Stimulated activated naive B cell treated with anti-CD40 and anti-IgM and Interleukin-4, amounts not matched to agents 10 μg/mL and 1 μg/mL and 100 μg/mL, for 72 hours (primary cell): ENCODE measurements around the gene C19orf38.

Source experiments
- ATAC-seq, 2 donors: fragments of 150-1000 bp; cut with Tn5 transposase; replicated peaks; 2 replicates each; pipeline ENCODE4 v1.10.0; 2021; ENCODE audit warnings: moderate library complexity in 1 of 2
- DNase-seq: peaks from one replicate; pipeline ENCODE4 v3.0.0; 2021
- H3K27ac Mint-ChIP-seq: one replicate; pipeline ENCODE4 v1.8.0; 2022; ENCODE audit warnings: mild to moderate bottlenecking, mixed read lengths
- H3K27me3 Mint-ChIP-seq, 2 donors: one replicate each; pipeline ENCODE4 v1.8.0; 2022; ENCODE audit warnings: mixed read lengths in 2 of 2
- H3K36me3 Mint-ChIP-seq, 2 donors: one replicate each; pipeline ENCODE4 v1.8.0; 2022; ENCODE audit warnings: mixed read lengths in 2 of 2, mild to moderate bottlenecking in 1 of 2
- H3K4me1 Mint-ChIP-seq, 2 donors: one replicate each; pipeline ENCODE4 v1.8.0; 2022; ENCODE audit warnings: mixed read lengths in 2 of 2, mild to moderate bottlenecking in 1 of 2
- H3K4me3 Mint-ChIP-seq, 2 donors: one replicate each; pipeline ENCODE4 v1.8.0; 2022; ENCODE audit warnings: mild to moderate bottlenecking in 2 of 2, mixed read lengths in 2 of 2, moderate library complexity in 1 of 2
- H3K9me3 Mint-ChIP-seq, 2 donors: one replicate each; pipeline ENCODE4 v1.8.0; 2022; ENCODE audit warnings: mixed read lengths in 2 of 2, mild to moderate bottlenecking in 1 of 2

Gene C19orf38

GRCh38 chr19:10848230-10848856, at the start of gene C19orf38:
Gene C19orf38 (plus strand): TSS chr19:10848415. CDS start chr19:10848509, 94 bp downstream.
- Mint-ChIP-seq H3K36me3 (peaks cover 6 to 7% of the 10 kb centered on the region in 2 donors), H3K4me1 (peaks cover 8 to 9% of the 10 kb centered on the region in 2 donors), H3K9me3 (peaks cover 5% of the 10 kb centered on the region in 2 donors), H3K4me3 (peak within 1 kb of the TSS; percentile 54 to 62), H3K27me3 (peaks cover 8 to 18% of the 10 kb centered on the region in 2 donors), H3K27ac (peak within 1 kb of the TSS; percentile 20)
- no peak for DNase-seq
- ATAC-seq = peak; percentile 81 to 91

GRCh38 chr19:10800488-10800887, 47.7 kb upstream of the C19orf38 start:
- Mint-ChIP-seq H3K27me3 (no peaks in the 10 kb centered on the region), H3K27ac (no peak overlapping the region), H3K9me3 (no peaks in the 10 kb centered on the region), H3K36me3 (peaks cover 37 to 67% of the 10 kb centered on the region in 2 donors), H3K4me1 (peaks cover 14 to 18% of the 10 kb centered on the region in 2 donors), H3K4me3 (no peak overlapping the region)
- DNase-seq (no peak), ATAC-seq (no peak)

- DNase-seq (no peak), ATAC-seq (no peak)
- Mint-ChIP-seq H3K4me1 (peaks cover 10 to 11% of the 10 kb centered on the region in 2 donors), H3K4me3 (no peak overlapping the region), H3K36me3 (peaks cover 33 to 67% of the 10 kb centered on the region in 2 donors), H3K27me3 (no peaks in the 10 kb centered on the region), H3K27ac (no peak overlapping the region), H3K9me3 (no peaks in the 10 kb centered on the region)
These were observed 45.7 kb upstream of the C19orf38 start for GRCh38 chr19:10802479-10802878.

- peaks cover 3% of the 10 kb centered on the region in 2 donors for H3K4me1 Mint-ChIP-seq
- H3K27me3 Mint-ChIP-seq = no peaks in the 10 kb centered on the region
- H3K9me3 Mint-ChIP-seq = no peaks in the 10 kb centered on the region
- ATAC-seq = no peak
- peaks cover 30 to 60% of the 10 kb centered on the region in 2 donors for H3K36me3 Mint-ChIP-seq
- H3K4me3 Mint-ChIP-seq = no peak overlapping the region
- H3K27ac Mint-ChIP-seq = no peak overlapping the region
- DNase-seq = no peak
These were observed 45.0 kb upstream of the C19orf38 start for GRCh38 chr19:10803252-10803651.

GRCh38 chr19:10805065-10805757, 43.0 kb upstream of the C19orf38 start:
- ATAC-seq = no peak
- H3K27me3 Mint-ChIP-seq = no peaks in the 10 kb centered on the region
- peaks cover 7 to 8% of the 10 kb centered on the region in 2 donors for H3K4me1 Mint-ChIP-seq
- peaks cover 39 to 63% of the 10 kb centered on the region in 2 donors for H3K36me3 Mint-ChIP-seq
- peak overlapping the region; percentile 78 for H3K27ac Mint-ChIP-seq
- no peak for DNase-seq
- no peak overlapping the region for H3K4me3 Mint-ChIP-seq
- H3K9me3 Mint-ChIP-seq = no peaks in the 10 kb centered on the region

- H3K27ac Mint-ChIP-seq = no peak overlapping the region
- no peak overlapping the region for H3K4me3 Mint-ChIP-seq
- H3K36me3 Mint-ChIP-seq = peaks cover 38 to 63% of the 10 kb centered on the region in 2 donors
- DNase-seq (no peak), ATAC-seq (no peak)
- H3K4me1 Mint-ChIP-seq = peaks cover 7 to 8% of the 10 kb centered on the region in 2 donors
- no peaks in the 10 kb centered on the region for H3K27me3 Mint-ChIP-seq
- H3K9me3 Mint-ChIP-seq = no peaks in the 10 kb centered on the region
These were observed 42.4 kb upstream of the C19orf38 start for GRCh38 chr19:10805758-10806247.

GRCh38 chr19:10808937-10809649, 39.1 kb upstream of the C19orf38 start:
- H3K36me3 Mint-ChIP-seq = peaks cover 42 to 57% of the 10 kb centered on the region in 2 donors
- ATAC-seq (no peak), DNase-seq (no peak)
- H3K9me3 Mint-ChIP-seq = no peaks in the 10 kb centered on the region
- no peaks in the 10 kb centered on the region for H3K27me3 Mint-ChIP-seq
- H3K4me3 Mint-ChIP-seq = no peak overlapping the region
- H3K4me1 Mint-ChIP-seq = peaks cover 8 to 9% of the 10 kb centered on the region in 2 donors
- H3K27ac Mint-ChIP-seq = peak overlapping the region; percentile 72

- Mint-ChIP-seq H3K27me3 (no peaks in the 10 kb centered on the region), H3K9me3 (no peaks in the 10 kb centered on the region), H3K4me1 (peaks cover 8 to 9% of the 10 kb centered on the region in 2 donors), H3K36me3 (peaks cover 43 to 56% of the 10 kb centered on the region in 2 donors), H3K4me3 (no peak overlapping the region), H3K27ac (peak overlapping the region; percentile 72)
- ATAC-seq (no peak), DNase-seq (no peak)
These were observed 38.4 kb upstream of the C19orf38 start for GRCh38 chr19:10809651-10810285.

- Mint-ChIP-seq H3K27ac (no peak overlapping the region), H3K4me3 (no peak overlapping the region), H3K27me3 (no peaks in the 10 kb centered on the region), H3K9me3 (no peaks in the 10 kb centered on the region), H3K36me3 (peaks cover 39 to 52% of the 10 kb centered on the region in 2 donors), H3K4me1 (peaks cover 8 to 9% of the 10 kb centered on the region in 2 donors)
- DNase-seq (no peak), ATAC-seq (no peak)
These were observed 36.7 kb upstream of the C19orf38 start for GRCh38 chr19:10811391-10812111.

GRCh38 chr19:10812196-10812595, 36.0 kb upstream of the C19orf38 start:
- H3K27me3 Mint-ChIP-seq = no peaks in the 10 kb centered on the region
- no peak overlapping the region for H3K4me3 Mint-ChIP-seq
- no peak overlapping the region for H3K27ac Mint-ChIP-seq
- H3K4me1 Mint-ChIP-seq = peaks cover 8 to 9% of the 10 kb centered on the region in 2 donors
- H3K9me3 Mint-ChIP-seq = no peaks in the 10 kb centered on the region
- no peak for DNase-seq
- no peak for ATAC-seq
- peaks cover 39 to 55% of the 10 kb centered on the region in 2 donors for H3K36me3 Mint-ChIP-seq

- H3K4me3 Mint-ChIP-seq = no peak overlapping the region
- peak overlapping the region; percentile 90 for H3K27ac Mint-ChIP-seq
- no peak for DNase-seq
- no peaks in the 10 kb centered on the region for H3K9me3 Mint-ChIP-seq
- peak in 1 of 2 donors; percentile 36 for ATAC-seq
- H3K27me3 Mint-ChIP-seq = no peaks in the 10 kb centered on the region
- H3K36me3 Mint-ChIP-seq = peaks cover 40 to 59% of the 10 kb centered on the region in 2 donors
- peaks cover 8 to 9% of the 10 kb centered on the region in 2 donors for H3K4me1 Mint-ChIP-seq
These were observed 35.3 kb upstream of the C19orf38 start for GRCh38 chr19:10812902-10813404.

GRCh38 chr19:10815007-10815536, 33.1 kb upstream of the C19orf38 start:
- no peak overlapping the region for H3K27ac Mint-ChIP-seq
- H3K9me3 Mint-ChIP-seq = no peaks in the 10 kb centered on the region
- H3K4me1 Mint-ChIP-seq = peaks cover 0 to 4% of the 10 kb centered on the region in 2 donors
- ATAC-seq (no peak), DNase-seq (no peak)
- peaks cover 40 to 53% of the 10 kb centered on the region in 2 donors for H3K36me3 Mint-ChIP-seq
- no peak overlapping the region for H3K4me3 Mint-ChIP-seq
- H3K27me3 Mint-ChIP-seq = no peaks in the 10 kb centered on the region

GRCh38 chr19:10815969-10816644, 32.1 kb upstream of the C19orf38 start:
- Mint-ChIP-seq H3K27me3 (no peaks in the 10 kb centered on the region), H3K27ac (peak overlapping the region; percentile 47), H3K4me3 (no peak overlapping the region), H3K4me1 (peaks cover 0 to 4% of the 10 kb centered on the region in 2 donors), H3K9me3 (no peaks in the 10 kb centered on the region), H3K36me3 (peaks cover 44 to 55% of the 10 kb centered on the region in 2 donors)
- DNase-seq = no peak
- no peak for ATAC-seq
